Ascending aorta (tissue), 2 donors: Measurements from ENCODE around the gene PPIE. TPM values are rescaled to one million over a fixed set of nuclear protein-coding genes. Genes with fewer than 3 reads are reported as not detected.

Source experiments
- DNase-seq, 2 donors: peaks; one replicate each; pipeline ENCODE4 v3.0.0-alpha.2; 2019; ENCODE audit warnings: low spot score in 2 of 2
- H3K27ac ChIP-seq, 2 donors: fragments of 200-600 bp; sonication (generic); one replicate each; pipeline ENCODE4 v1.5.1; 2016 to 2017; ENCODE audit warnings: mild to moderate bottlenecking in 1 of 2
- H3K27me3 ChIP-seq: fragments of 200-600 bp; sonication (generic); one replicate; pipeline ENCODE4 v1.5.1; 2017
- H3K36me3 ChIP-seq, 2 donors: fragments of 200-600 bp; sonication (generic); one replicate each; pipeline ENCODE4 v1.5.1; 2016
- H3K4me1 ChIP-seq, 2 donors: fragments of 200-600 bp; sonication (generic); one replicate each; pipeline ENCODE4 v1.5.1; 2016 to 2017; ENCODE audit warnings: mild to moderate bottlenecking in 1 of 2
- H3K4me3 ChIP-seq, 2 donors: fragments of 200-600 bp; sonication (generic); one replicate each; pipeline ENCODE4 v1.5.1; 2016 to 2017; ENCODE audit warnings: mild to moderate bottlenecking in 1 of 2
- H3K9me3 ChIP-seq, 2 donors: fragments of 200-600 bp; sonication (generic); one replicate each; pipeline ENCODE4 v1.5.1; 2016
- intact Hi-C: fragments of 100-400 bp; cut with DNase I; formaldehyde crosslinking; loops from one replicate; pipeline ENCODE4 v1.15.1; 2023
- total RNA-seq: library from RNA; depleted of rRNA; stranded (reverse); fragments of >200 nt; gene quantifications from one replicate; pipeline ENCODE4 v1.1.0, GENCODE V29; 2016
- TF ChIP-seq, protein P1 (sequence below), 3 experiments: fragments of 200-600 bp in 2 of 3; fragments of 450-650 bp in 1 of 3; sonication (generic) in 2 of 3; IDR thresholded peaks; one replicate each; pipeline ENCODE4 v1.5.1; 2016 to 2019; ENCODE audit warnings: antibody characterized with exemption in 3 of 3, mild to moderate bottlenecking in 1 of 3, moderate library complexity in 1 of 3

PPIE gene
- total RNA-seq, 1 donor from 2014 or later = 58.3 TPM

DNA sequence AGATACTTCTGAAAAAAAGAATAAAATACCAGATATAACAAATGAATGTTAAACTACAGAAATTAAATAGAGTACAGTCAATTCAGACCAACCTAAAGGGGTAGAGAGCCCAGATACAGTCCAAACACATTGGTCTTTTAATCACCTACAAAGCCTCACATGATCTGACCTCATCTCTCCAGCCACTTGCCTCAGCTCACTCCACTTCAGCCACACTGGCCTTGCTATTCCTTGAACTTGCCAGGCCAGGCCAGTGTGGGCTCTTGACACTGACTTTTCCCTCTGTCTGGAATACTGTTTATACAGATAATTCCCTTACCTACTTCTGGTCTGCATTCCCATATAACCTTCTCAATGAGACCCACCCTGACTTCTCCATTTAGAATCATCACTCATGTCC is 17.0 kb upstream of the PPIE start:
- DNase-seq = no peak
- TF ChIP-seq, protein P1, sequence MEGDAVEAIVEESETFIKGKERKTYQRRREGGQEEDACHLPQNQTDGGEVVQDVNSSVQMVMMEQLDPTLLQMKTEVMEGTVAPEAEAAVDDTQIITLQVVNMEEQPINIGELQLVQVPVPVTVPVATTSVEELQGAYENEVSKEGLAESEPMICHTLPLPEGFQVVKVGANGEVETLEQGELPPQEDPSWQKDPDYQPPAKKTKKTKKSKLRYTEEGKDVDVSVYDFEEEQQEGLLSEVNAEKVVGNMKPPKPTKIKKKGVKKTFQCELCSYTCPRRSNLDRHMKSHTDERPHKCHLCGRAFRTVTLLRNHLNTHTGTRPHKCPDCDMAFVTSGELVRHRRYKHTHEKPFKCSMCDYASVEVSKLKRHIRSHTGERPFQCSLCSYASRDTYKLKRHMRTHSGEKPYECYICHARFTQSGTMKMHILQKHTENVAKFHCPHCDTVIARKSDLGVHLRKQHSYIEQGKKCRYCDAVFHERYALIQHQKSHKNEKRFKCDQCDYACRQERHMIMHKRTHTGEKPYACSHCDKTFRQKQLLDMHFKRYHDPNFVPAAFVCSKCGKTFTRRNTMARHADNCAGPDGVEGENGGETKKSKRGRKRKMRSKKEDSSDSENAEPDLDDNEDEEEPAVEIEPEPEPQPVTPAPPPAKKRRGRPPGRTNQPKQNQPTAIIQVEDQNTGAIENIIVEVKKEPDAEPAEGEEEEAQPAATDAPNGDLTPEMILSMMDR (IDR thresholded peaks at IDR 0.05) = no peak
- Histone ChIP-seq H3K36me3 (no peaks in the 10 kb centered on the region), H3K4me3 (no peak overlapping the region), H3K9me3 (no peaks in the 10 kb centered on the region), H3K27me3 (no peaks in the 10 kb centered on the region), H3K27ac (no peak overlapping the region), H3K4me1 (no peaks in the 10 kb centered on the region)
- intact Hi-C loops = no loop called here

DNA sequence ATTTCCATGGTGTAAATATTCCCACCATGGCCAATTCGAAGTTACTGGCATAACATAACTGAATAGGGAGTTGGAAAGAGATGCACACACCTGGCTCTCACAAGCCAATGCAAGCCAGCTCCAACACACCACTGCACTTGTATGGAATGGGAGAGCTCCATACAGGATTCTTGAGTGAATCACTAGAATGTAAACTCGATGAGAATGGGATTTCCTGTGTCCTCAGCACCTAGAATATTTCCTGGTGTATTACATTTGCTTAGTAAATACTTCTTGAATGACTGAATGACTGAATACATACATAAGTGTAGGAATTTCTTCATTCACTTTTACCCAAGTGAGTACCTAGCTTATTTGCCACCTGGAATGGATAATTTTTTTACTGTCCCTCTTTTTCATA is 16.2 kb upstream of the PPIE start:
- no peak overlapping the region for H3K4me3 ChIP-seq
- no peak overlapping the region for H3K27ac ChIP-seq
- no peaks in the 10 kb centered on the region for H3K27me3 ChIP-seq
- TF ChIP-seq, protein P1 (IDR thresholded peaks at IDR 0.05) = no peak
- no peaks in the 10 kb centered on the region for H3K36me3 ChIP-seq
- no peaks in the 10 kb centered on the region for H3K9me3 ChIP-seq
- no peak for DNase-seq
- H3K4me1 ChIP-seq = no peaks in the 10 kb centered on the region
- intact Hi-C loops = no loop called here

GRCh38 chr1:39726600-39726999 is 12.1 kb upstream of the PPIE start:
- no peaks in the 10 kb centered on the region for H3K27me3 ChIP-seq
- TF ChIP-seq, protein P1 (IDR thresholded peaks at IDR 0.05) = no peak
- H3K9me3 ChIP-seq = no peaks in the 10 kb centered on the region
- H3K36me3 ChIP-seq = no peaks in the 10 kb centered on the region
- H3K27ac ChIP-seq = no peak overlapping the region
- no peak overlapping the region for H3K4me3 ChIP-seq
- H3K4me1 ChIP-seq = no peaks in the 10 kb centered on the region
- no peak for DNase-seq
- intact Hi-C loops = no loop called here

DNA sequence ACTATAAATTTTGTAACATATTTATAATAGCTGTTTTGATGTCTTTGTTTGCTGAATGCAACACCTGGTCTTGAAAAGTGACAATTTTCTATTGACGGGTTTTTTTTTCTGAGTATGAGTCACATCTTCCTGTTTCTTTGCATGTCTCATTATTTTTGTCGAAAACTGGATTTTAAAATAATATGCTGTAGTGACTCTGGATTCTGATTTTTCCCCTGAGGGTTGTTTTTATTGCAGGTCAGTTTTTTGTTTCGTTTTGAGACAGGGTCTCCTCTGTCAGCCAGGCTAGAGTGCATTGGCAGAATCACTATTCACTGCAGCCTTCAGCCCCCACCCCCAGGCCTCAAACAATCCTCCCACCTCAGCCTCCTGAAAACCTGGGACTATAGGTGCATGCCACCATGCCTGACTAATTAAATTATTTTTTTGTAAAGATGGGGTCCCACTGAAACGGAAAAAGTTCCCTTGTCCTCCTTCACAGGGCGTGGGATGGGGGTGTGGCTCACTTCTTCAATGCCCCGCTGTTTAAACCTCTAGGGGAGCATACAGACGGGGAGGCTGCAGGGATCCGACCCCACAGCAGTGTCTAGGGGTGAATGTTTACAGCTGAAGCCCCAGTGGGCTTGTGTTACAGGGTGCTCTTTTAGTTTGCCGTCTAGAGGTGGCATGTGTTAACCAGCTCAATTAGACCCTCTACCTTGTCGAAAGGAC is 11.3 kb upstream of the PPIE start:
- Histone ChIP-seq H3K27me3 (no peaks in the 10 kb centered on the region), H3K4me3 (no peak overlapping the region), H3K9me3 (no peaks in the 10 kb centered on the region), H3K36me3 (no peaks in the 10 kb centered on the region), H3K4me1 (no peaks in the 10 kb centered on the region), H3K27ac (no peak overlapping the region)
- TF ChIP-seq, protein P1 (IDR thresholded peaks at IDR 0.05) = no peak
- intact Hi-C loops = no loop called here
- DNase-seq = no peak

GRCh38 chr1:39727932-39728317 is 10.8 kb upstream of the PPIE start:
- Histone ChIP-seq H3K36me3 (no peaks in the 10 kb centered on the region), H3K27ac (no peak overlapping the region), H3K27me3 (no peaks in the 10 kb centered on the region), H3K4me3 (no peak overlapping the region), H3K9me3 (no peaks in the 10 kb centered on the region), H3K4me1 (no peaks in the 10 kb centered on the region)
- intact Hi-C loops = no loop called here
- no peak for DNase-seq
- TF ChIP-seq, protein P1 (IDR thresholded peaks at IDR 0.05) = no peak

DNA sequence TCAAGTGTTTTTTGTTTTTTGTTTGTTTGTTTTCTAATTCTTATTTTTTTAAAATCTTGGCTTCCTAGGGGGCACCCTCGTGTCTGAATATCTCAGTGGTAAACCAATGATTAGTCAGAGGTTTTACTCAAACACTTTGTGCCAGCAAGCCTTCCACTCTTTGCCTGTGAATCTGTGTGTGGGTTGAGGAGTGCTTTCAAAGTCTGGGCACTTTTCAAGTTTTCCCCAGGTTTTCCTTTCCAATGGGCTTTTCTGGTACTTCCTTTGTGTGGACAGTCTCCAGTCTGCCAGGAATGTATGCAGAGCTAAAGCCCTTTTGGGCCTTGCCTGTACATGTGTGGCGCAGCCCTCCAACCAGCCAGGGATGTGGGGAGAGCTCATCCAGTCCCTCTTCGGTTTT is 9.7 kb upstream of the PPIE start:
- H3K9me3 ChIP-seq = no peaks in the 10 kb centered on the region
- no peak overlapping the region for H3K4me3 ChIP-seq
- no peaks in the 10 kb centered on the region for H3K27me3 ChIP-seq
- intact Hi-C loops = no loop called here
- TF ChIP-seq, protein P1 (IDR thresholded peaks at IDR 0.05) = no peak
- no peak overlapping the region for H3K27ac ChIP-seq
- no peaks in the 10 kb centered on the region for H3K36me3 ChIP-seq
- DNase-seq = no peak
- H3K4me1 ChIP-seq = peaks cover 0 to 2% of the 10 kb centered on the region in 2 donors
